ENCODE measurements around the gene CIAO3. TPM values are rescaled to one million over a fixed set of nuclear protein-coding genes. Genes with fewer than 3 reads are reported as not detected.

CIAO3 gene
- total RNA-seq, 1 experiment from 2014 or later, result 44.5 TPM

- H3K27ac Mint-ChIP-seq (ENCODE audit: unreplicated experiment), result no peak overlapping the region
- intact Hi-C loops (cut with micrococcal nuclease; ENCODE audit: unreplicated experiment), result no loop called here
- H3K4me3 Mint-ChIP-seq (ENCODE audit: unreplicated experiment), result no peak overlapping the region
- no peaks in the 10 kb centered on the region for H3K27me3 ChIP-seq (replicated peaks; ENCODE audit: control insufficient read depth, insufficient read depth, low read length)
- H3K36me3 ChIP-seq (ENCODE audit: control insufficient read depth, insufficient read depth, low read length), result no peaks in the 10 kb centered on the region
- no TSS peak for BruUV-seq (replicated peaks)
- TF ChIP-seq, protein P1, sequence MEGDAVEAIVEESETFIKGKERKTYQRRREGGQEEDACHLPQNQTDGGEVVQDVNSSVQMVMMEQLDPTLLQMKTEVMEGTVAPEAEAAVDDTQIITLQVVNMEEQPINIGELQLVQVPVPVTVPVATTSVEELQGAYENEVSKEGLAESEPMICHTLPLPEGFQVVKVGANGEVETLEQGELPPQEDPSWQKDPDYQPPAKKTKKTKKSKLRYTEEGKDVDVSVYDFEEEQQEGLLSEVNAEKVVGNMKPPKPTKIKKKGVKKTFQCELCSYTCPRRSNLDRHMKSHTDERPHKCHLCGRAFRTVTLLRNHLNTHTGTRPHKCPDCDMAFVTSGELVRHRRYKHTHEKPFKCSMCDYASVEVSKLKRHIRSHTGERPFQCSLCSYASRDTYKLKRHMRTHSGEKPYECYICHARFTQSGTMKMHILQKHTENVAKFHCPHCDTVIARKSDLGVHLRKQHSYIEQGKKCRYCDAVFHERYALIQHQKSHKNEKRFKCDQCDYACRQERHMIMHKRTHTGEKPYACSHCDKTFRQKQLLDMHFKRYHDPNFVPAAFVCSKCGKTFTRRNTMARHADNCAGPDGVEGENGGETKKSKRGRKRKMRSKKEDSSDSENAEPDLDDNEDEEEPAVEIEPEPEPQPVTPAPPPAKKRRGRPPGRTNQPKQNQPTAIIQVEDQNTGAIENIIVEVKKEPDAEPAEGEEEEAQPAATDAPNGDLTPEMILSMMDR (IDR thresholded peaks at IDR 0.05; ENCODE audit: insufficient read depth in 1 of 2, low read depth in 1 of 2, low read length in 1 of 2, severe bottlenecking in 1 of 2, unreplicated experiment in 1 of 2), result no peak
- ChIA-PET POLR2A (no interaction called here), CTCF (interaction anchor here (0.7 kb wide), 1 partner anchor 9 kb away, joined by 4 read pairs; no protein-coding TSS in a partner anchor)
- no peak for DNase-seq
- no peaks in the 10 kb centered on the region for H3K9me3 ChIP-seq
- H3K4me1 Mint-ChIP-seq (ENCODE audit: low read depth, unreplicated experiment), result no peaks in the 10 kb centered on the region
- H3K4me1 ChIP-seq, result peaks cover 24% of the 10 kb centered on the region
- H3K36me3 Mint-ChIP-seq (ENCODE audit: insufficient read depth, unreplicated experiment), result peaks cover 6% of the 10 kb centered on the region
- H3K4me3 ChIP-seq (ENCODE audit: low read depth, low read length), result no peak overlapping the region
- H3K27me3 Mint-ChIP-seq (ENCODE audit: insufficient read depth, unreplicated experiment), result no peaks in the 10 kb centered on the region
- H3K9me3 Mint-ChIP-seq (ENCODE audit: unreplicated experiment), result no peaks in the 10 kb centered on the region
Observed at GRCh38 chr16:723695-724094, 17.1 kb downstream of the CIAO3 start.

DNA sequence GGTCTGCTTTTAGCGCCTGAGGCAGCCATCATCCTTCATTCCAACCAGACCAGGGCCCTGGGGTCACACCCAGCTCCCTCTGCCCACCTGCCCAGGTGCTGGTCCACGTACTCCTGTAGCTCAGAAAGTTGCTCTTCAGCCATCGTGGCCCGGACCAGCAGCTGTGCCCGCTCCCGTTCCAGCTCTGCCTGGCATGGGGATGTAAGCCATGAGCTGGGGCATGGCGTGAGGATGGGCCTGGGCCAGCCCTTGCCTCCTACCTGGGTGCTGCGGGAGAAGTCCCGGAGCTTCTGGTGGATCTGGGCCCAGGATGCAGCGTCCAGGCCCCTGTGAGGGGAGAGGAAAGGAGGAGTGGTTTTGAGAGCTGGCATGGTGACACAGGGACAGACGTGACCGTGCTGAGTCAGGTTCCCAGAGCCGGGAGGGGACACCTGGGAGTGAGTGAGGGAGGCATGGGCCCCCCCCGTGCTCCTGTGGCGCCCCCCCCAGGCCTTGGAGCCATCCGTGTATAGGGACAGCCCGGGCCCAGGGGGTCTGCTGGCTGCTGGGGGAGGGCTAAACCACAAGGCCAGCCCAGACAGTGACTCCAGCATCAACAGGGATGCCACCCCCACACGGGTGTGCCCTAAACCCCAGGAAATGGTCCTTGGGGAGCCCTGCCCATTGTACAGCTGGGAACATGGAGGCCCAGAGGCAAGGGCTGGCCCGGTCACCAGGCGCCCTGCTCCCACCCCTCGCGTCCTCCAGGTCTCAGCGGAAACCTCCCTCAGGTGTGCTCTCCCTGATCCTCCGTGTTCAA is 17.8 kb downstream of the CIAO3 start:
- peak overlapping the region; percentile 24 for H3K4me3 Mint-ChIP-seq (ENCODE audit: unreplicated experiment)

GRCh38 chr16:721765-722540 is 18.8 kb downstream of the CIAO3 start:
- peaks cover 25% of the 10 kb centered on the region for H3K4me1 ChIP-seq
- CTCF ChIA-PET, result interaction anchor here (0.6 to 1.7 kb wide), 2 partner anchors 9 to 66 kb away, joined by 4 to 13 read pairs; partner anchors contain the start of genes CHTF18 and RPUSD1
- no peak overlapping the region for H3K27ac Mint-ChIP-seq (ENCODE audit: unreplicated experiment)
- no peaks in the 10 kb centered on the region for H3K27me3 ChIP-seq (replicated peaks; ENCODE audit: control insufficient read depth, insufficient read depth, low read length)
- H3K9me3 Mint-ChIP-seq (ENCODE audit: unreplicated experiment), result no peaks in the 10 kb centered on the region
- no peak for DNase-seq
- POLR2A ChIA-PET, result interaction anchor here (0.6 to 2.4 kb wide), 10 partner anchors 10 to 66 kb away, joined by 3 to 12 read pairs (median 4); partner anchors contain the start of genes CHTF18, CIAO3, FBXL16 and RHBDL1
- no peaks in the 10 kb centered on the region for H3K36me3 ChIP-seq (ENCODE audit: control insufficient read depth, insufficient read depth, low read length)
- H3K4me3 Mint-ChIP-seq (ENCODE audit: unreplicated experiment), result peak overlapping the region; percentile 16
- peaks cover 6% of the 10 kb centered on the region for H3K36me3 Mint-ChIP-seq (ENCODE audit: insufficient read depth, unreplicated experiment)
- TSS peak; percentile 43 for BruUV-seq (replicated peaks)
- H3K4me1 Mint-ChIP-seq (ENCODE audit: low read depth, unreplicated experiment), result no peaks in the 10 kb centered on the region
- no peaks in the 10 kb centered on the region for H3K27me3 Mint-ChIP-seq (ENCODE audit: insufficient read depth, unreplicated experiment)
- no peaks in the 10 kb centered on the region for H3K9me3 ChIP-seq
- intact Hi-C loops (cut with micrococcal nuclease; ENCODE audit: unreplicated experiment), result no loop called here
- H3K4me3 ChIP-seq (ENCODE audit: low read depth, low read length), result peak overlapping the region; percentile 86
- TF ChIP-seq, protein P1 (IDR thresholded peaks at IDR 0.05; ENCODE audit: insufficient read depth in 1 of 2, low read depth in 1 of 2, low read length in 1 of 2, severe bottlenecking in 1 of 2, unreplicated experiment in 1 of 2), result no peak

More for the DNA sequence above, 17.8 kb downstream of the CIAO3 start:
- ChIA-PET POLR2A (no interaction called here), CTCF (no interaction called here)
- H3K4me1 ChIP-seq, result peaks cover 25% of the 10 kb centered on the region
- H3K36me3 ChIP-seq (ENCODE audit: control insufficient read depth, insufficient read depth, low read length), result no peaks in the 10 kb centered on the region
- no TSS peak for BruUV-seq (replicated peaks)
- H3K9me3 ChIP-seq, result no peaks in the 10 kb centered on the region
- intact Hi-C loops (cut with micrococcal nuclease; ENCODE audit: unreplicated experiment), result no loop called here
- Mint-ChIP-seq H3K4me1 (ENCODE audit: low read depth, unreplicated experiment) (no peaks in the 10 kb centered on the region), H3K9me3 (ENCODE audit: unreplicated experiment) (no peaks in the 10 kb centered on the region), H3K27me3 (ENCODE audit: insufficient read depth, unreplicated experiment) (no peaks in the 10 kb centered on the region), H3K36me3 (ENCODE audit: insufficient read depth, unreplicated experiment) (peaks cover 6% of the 10 kb centered on the region), H3K27ac (ENCODE audit: unreplicated experiment) (no peak overlapping the region)
- DNase-seq, result no peak
- H3K4me3 ChIP-seq (ENCODE audit: low read depth, low read length), result no peak overlapping the region
- TF ChIP-seq, protein P1 (IDR thresholded peaks at IDR 0.05; ENCODE audit: insufficient read depth in 1 of 2, low read depth in 1 of 2, low read length in 1 of 2, severe bottlenecking in 1 of 2, unreplicated experiment in 1 of 2), result no peak
- no peaks in the 10 kb centered on the region for H3K27me3 ChIP-seq (replicated peaks; ENCODE audit: control insufficient read depth, insufficient read depth, low read length)
